ENCODE measurements around the gene ADH4. TPM values are rescaled to one million over a fixed set of nuclear protein-coding genes. Genes with fewer than 3 reads are reported as not detected.

The ADH4 gene
- total RNA-seq, 4 donors from 2014 or later = 1.2 to 5.6 (median 3.6) TPM

DNA sequence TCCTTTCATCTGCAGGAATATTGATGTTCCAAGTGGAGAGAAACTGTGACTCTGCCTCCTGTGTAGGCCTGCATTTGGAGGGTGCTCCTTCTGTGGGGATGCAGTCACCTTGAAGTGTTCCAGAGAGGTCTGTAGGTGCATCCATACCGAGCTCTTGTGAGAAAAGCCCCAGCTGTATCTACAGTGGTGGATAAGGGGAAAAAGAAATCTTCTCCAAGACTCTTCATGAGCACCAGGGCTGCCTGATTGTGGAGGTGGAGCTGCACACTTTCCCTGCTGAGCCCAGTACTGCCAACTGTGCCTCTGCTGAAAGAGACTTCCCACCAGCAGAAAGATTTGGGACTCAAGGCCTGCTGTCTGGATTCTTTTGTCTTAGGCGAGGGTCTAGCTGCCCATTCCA lies 35.1 kb upstream of the ADH4 start:
- TF ChIP-seq, protein P1, sequence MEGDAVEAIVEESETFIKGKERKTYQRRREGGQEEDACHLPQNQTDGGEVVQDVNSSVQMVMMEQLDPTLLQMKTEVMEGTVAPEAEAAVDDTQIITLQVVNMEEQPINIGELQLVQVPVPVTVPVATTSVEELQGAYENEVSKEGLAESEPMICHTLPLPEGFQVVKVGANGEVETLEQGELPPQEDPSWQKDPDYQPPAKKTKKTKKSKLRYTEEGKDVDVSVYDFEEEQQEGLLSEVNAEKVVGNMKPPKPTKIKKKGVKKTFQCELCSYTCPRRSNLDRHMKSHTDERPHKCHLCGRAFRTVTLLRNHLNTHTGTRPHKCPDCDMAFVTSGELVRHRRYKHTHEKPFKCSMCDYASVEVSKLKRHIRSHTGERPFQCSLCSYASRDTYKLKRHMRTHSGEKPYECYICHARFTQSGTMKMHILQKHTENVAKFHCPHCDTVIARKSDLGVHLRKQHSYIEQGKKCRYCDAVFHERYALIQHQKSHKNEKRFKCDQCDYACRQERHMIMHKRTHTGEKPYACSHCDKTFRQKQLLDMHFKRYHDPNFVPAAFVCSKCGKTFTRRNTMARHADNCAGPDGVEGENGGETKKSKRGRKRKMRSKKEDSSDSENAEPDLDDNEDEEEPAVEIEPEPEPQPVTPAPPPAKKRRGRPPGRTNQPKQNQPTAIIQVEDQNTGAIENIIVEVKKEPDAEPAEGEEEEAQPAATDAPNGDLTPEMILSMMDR (IDR thresholded peaks at IDR 0.05) = no peak
- DNase-seq (ENCODE audit: low spot score) (no peak), ATAC-seq (ENCODE audit: low FRiP score) (no peak)

DNA sequence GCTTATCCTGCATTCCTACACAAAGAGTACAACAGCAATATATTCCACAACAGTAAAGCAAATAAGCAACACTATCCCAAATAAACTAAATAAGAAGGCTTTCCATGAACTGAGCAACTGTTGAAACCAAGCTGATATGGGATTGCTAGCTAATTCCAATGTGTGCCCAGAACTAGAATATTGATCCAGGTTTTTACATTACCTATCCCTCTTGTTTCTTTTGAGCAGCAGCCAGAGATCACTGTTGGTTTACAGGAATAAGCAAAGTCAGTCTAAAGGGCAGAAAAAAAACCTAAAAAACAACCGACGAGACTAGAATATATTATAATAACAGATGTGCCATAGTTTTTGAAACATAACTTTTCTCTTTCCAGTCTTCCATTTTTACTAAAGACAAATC lies 22.4 kb upstream of the ADH4 start:
- DNase-seq (ENCODE audit: low spot score) = no peak
- TF ChIP-seq, protein P1 (IDR thresholded peaks at IDR 0.05) = no peak
- no peak for ATAC-seq (ENCODE audit: low FRiP score)

DNA sequence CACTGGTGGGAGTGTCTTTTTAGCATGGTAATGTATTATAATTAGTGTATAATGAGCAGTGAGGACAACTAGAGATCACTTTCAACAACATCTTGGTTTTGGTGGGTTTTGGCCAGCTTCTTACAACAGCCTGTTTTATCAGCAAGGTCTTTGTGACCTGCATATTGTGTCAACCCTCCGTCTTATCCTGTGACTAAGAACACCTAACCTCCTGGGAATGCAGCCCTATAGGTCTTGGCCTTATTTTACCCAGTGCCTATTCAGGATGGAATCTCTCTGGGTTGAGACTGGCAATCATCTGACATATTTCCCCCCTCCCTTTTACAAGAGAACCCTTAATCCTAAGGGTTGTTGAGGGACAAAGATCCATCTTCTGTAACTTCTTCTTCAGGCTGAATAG lies 21.9 kb upstream of the ADH4 start:
- DNase-seq (ENCODE audit: low spot score) (no peak), ATAC-seq (ENCODE audit: low FRiP score) (no peak)
- TF ChIP-seq, protein P1 (IDR thresholded peaks at IDR 0.05) = no peak

DNA sequence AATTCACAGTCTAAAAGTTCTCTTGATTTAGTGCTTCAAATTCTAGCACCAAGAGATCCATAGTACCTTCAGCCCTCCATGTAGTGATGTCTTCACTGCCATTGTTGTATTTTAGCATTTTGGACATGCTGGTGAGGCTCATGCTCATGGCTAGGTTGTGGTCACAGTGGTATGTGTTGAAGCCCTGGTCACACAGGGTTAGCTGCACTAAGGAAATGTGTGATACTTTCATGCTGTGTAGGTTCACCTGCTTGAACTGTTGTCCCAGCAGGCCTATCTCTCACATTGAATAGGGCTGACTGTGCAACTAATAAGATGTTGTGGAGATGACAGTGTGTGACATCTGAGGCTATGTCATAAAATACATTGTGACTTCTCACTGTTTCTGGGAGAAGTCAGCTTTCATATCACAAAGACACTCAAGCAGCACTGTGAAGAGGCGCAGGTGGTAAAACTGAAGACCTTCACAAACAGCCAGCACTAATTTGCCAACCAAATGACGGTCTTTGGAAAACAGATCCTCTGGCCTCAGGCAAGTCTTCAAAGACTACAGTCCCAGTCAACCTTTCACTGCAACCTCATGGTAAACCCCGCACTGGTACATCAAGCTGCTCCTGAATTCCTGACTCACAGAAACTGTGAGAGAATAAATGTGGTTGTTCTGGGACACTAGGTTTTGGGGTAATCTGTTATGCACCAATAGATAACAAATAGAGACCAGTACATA lies 17.4 kb upstream of the ADH4 start:
- DNase-seq (ENCODE audit: low spot score) = no peak

DNA sequence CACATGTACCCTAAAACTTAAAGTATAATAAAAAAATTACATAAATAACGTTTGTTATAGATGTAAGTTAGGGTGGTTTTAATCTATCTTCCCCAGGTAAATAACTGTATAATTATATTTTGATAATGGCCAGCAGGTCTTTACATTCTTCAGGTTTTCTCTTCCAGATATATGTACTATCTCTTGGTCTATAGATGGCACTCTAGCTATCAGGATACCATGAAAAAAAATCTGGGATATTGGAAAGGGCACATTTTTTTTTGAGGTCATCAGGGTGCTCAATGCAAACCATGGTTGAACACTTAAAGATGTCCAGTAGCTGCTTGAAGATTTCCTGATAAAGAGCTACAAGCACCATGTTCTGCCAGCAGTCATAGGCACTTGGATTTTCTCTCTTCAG lies 15.6 kb upstream of the ADH4 start:
- ATAC-seq (ENCODE audit: low FRiP score) (no peak), DNase-seq (ENCODE audit: low spot score) (no peak)
- TF ChIP-seq, protein P1 (IDR thresholded peaks at IDR 0.05) = no peak

More for the DNA sequence above, 17.4 kb upstream of the ADH4 start:
- no peak for ATAC-seq (ENCODE audit: low FRiP score)
- TF ChIP-seq, protein P1 (IDR thresholded peaks at IDR 0.05) = no peak

DNA sequence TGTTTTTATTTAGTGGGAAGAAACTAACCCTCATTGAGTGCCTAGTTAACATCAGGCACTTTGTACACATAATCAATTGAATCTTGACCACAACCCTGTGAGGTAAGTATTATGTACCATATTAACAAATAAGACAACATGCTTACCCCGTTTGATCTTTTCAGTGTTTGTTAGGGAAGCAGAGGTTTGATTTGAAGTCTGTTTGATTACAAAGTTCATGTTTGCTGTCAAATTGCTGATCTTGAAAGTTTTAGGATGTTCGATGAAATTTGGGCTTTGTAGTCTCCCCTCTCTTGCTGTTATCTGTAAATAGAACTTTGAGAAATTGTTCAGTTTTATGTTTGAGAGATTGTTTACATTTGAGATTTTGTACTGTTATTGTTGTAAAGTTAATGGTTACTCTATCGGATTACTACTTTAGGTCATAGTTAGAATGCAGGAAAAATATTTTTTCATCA lies 13.4 kb upstream of the ADH4 start:
- TF ChIP-seq, protein P1 (IDR thresholded peaks at IDR 0.05) = no peak
- DNase-seq (ENCODE audit: low spot score) = no peak
- ATAC-seq (ENCODE audit: low FRiP score) = no peak

DNA sequence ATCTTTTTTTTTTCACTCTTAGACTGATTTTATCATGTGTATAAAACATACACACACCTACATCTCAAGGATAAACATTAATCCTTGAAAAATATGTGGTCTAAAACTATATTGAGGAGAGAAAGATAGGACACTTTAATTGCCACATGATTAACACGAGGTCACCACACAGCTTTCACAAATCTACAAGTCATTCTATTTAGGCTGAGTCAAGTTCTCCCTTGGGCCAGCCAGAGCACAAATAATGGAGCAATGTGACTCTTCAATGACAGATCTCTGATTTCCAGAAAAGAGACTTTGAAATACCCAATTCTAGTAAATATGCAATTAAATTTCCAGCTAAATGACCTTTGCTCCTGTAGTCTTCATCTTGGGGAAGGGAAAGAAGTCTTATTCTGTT lies 12.9 kb upstream of the ADH4 start:
- ATAC-seq (ENCODE audit: low FRiP score) (no peak), DNase-seq (ENCODE audit: low spot score) (no peak)
- TF ChIP-seq, protein P1 (IDR thresholded peaks at IDR 0.05) = no peak

Measured in omental fat pad (tissue), 4 donors.